DMS 273 treated with DMSO at 0.1 percent for 48 hours (cell line): ENCODE measurements around the gene KCNJ14.

ENCODE experiments used
- DNase-seq: peaks from one replicate; lab custom pipeline; 2025; lab: John Stamatoyannopoulos, UW

The KCNJ14 gene

DNA sequence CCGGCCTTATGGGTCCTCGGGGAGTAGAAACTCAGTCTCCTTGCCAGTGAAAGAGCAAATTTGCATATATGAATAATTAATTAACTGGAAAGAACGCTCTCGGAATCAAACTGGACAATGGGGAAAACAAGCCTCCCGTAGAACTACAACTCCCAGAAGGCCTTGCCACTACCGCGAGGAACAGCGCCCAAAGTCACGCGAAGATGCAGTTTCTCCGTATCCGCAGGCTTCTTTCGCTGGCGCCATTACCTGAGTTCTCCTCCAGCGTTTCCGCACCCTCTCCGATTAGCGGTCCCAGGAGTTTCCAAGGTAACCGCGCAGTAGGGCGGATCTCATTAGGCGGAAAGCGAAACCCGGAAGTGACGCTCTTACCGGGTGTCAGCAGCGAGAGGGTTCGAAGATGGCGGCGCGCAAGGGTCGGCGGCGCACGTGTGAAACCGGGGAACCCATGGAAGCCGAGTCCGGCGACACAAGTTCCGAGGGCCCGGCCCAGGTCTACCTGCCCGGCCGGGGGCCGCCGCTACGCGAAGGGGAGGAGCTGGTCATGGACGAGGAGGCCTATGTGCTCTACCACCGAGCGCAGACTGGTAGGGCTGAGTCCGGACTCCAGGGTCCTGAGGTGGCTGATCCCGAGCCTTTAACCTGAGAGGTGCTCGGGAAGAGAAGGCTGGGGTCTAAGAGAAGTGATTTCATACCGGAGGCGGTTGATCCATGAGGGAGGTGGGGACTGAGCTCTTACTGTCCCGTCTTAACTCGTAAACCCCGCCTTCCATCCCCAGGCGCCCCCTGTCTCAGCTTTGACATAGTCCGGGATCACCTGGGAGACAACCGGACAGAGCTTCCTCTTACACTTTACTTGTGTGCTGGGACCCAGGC, 9.5 kb upstream of the KCNJ14 start, which contains the start of gene GRWD1:
GRWD1 (plus strand) TSS at position 378 of the 876 bp plus-strand sequence; CDS start at position 401, 23 bp downstream.
- DNase-seq = peak; percentile 98

DNA sequence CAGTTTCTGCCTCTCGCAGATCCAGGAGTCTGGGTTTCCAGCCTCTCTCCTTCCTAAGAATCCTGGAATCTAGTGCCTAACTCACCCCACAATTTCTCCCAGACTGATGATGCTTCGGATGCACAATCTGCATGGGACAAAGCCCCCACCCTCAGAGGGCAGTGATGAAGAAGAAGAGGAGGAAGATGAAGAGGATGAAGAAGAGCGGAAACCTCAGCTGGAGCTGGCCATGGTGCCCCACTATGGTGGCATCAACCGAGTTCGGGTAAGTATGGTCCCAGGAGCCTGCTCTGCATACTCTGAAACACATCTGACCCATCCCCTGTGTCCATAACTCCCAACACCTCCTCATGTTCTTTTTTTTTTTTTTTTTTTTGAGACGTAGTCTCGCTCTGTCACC, 8.8 kb upstream of the KCNJ14 start:
- no peak for DNase-seq

DNA sequence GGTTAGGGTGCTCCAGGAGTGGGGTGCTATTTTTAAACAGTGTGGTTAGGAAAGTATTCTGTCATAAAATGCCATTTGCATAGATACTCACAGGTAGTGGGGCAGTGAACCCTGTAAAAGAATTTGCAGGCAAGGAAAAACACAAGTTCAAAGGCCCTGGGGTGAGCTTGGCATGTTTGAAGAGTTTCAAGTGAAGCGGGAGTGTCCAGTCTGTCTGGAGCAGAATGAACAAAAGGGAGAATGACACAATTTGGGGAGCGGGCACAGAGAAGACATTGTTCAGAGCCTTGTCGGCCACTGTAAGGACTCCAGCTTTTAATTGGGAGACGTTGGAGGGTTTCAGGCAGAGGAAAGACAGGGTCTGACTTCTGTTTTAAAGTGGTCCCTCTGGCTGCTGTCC, 6.8 kb upstream of the KCNJ14 start:
- DNase-seq = no peak

DNA sequence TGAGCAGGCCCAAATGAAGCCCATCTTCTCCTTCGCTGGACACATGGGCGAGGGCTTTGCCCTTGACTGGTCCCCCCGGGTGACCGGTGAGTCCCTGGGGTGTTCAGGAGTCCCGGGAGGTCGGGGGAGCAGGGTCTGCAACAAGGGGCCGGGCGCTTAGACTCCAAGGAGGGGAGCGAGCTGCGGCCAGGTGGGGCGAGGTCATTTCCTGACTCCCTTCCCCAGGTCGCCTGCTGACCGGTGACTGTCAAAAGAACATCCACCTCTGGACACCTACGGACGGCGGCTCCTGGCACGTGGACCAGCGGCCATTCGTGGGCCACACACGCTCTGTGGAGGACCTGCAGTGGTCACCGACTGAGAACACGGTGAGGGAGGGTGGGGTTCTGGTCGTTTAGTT, 4.9 kb upstream of the KCNJ14 start:
- no peak for DNase-seq

DNA sequence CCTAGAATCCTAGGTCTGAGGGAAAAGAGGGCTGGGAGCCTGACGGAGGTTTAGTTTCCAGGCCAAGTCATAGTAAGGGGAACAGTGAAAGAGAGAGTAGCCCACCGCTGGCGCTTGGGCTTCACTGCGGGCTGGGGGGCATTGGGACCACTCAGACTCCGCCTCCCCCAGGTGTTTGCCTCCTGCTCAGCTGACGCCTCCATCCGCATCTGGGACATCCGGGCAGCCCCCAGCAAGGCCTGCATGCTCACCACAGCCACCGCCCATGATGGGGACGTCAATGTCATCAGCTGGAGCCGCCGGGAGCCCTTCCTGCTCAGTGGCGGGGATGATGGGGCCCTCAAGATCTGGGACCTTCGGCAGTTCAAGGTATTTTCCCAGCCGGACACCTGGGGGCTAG, 4.5 kb upstream of the KCNJ14 start:
- DNase-seq = no peak

DNA sequence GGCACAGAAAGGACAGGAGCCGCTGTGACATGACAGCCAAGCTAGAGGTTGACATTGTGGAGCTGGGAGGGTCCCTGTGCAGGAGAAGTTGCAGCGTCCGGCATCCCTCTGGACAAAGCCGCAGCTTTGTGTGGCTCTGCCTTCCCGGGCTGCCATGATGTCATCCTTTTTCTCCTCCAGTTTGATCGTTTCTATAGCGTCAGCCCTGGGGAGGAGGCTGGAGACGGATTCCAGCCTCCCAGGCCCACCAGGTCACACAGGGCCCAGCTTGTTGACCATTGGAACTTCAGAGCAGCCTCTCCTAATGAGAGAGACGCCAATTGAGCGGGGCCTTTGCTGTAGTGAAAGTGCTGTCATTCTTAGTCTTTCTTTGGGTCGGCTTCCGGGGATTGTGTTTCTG, 3.8 kb upstream of the KCNJ14 start:
- no peak for DNase-seq

DNA sequence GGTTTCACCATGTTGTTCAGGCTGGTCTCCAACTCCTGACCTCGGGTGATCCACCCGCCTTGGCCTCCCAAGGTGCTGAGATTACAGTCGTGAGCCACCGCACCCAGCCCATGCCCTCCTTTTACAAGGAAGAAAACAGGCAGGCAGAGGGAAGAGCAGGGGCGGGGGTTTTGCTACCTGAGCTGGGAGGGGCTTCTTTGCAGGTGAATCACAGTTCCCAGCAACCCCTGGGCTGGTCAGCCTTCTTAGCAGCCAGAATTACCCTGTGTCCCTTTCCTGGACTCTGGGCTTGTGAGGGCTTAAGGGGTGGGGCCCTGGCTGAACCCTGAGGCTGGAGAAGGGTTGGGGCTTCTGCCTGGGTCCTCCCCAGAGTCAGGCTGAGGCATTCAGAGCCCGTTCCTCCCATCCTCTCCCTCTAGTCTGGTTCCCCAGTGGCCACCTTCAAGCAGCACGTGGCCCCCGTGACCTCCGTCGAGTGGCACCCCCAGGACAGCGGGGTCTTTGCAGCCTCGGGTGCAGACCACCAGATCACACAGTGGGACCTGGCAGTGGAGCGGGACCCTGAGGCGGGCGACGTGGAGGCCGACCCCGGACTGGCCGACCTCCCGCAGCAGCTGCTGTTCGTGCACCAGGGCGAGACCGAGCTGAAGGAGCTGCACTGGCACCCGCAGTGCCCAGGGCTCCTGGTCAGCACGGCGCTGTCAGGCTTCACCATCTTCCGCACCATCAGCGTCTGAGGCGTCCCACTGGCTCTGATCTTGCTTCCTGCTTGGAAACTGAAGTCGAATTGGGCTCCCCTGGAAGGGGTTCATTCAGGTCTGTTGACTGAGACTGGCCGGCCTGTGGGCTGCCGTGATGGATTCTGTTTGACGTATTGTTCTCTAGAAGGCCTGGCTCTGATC, 2.8 kb upstream of the KCNJ14 start:
- DNase-seq = no peak

DNA sequence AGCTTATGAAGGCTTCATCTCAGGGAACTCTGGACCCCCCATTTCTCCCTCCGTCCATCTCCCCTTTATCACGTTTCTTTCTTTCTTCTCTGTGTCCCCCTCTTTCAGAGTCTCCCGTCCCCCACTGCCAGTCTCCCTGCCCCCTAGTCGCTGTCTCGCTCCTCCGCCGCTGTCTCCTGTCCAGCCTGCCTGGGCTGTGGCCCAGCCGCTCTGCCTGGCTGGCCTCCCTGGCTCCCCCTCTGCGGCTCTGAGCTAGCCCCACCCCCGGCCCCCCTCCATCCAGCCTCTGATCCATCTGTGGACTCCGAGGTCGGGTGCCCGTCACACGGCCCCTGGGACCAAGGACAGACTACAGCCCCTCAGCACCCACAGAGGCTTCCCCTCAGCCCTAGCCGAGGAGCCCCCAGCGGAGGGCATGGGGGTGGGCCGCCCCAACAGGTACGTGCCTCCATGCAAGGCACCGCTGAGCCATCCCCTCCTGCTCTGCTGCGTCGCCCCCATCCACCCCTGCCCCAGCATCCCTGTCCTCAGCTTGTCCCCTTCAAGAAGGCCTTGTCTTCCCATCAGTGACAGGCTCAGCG, 1.1 kb upstream of the KCNJ14 start:
- no peak for DNase-seq

DNA sequence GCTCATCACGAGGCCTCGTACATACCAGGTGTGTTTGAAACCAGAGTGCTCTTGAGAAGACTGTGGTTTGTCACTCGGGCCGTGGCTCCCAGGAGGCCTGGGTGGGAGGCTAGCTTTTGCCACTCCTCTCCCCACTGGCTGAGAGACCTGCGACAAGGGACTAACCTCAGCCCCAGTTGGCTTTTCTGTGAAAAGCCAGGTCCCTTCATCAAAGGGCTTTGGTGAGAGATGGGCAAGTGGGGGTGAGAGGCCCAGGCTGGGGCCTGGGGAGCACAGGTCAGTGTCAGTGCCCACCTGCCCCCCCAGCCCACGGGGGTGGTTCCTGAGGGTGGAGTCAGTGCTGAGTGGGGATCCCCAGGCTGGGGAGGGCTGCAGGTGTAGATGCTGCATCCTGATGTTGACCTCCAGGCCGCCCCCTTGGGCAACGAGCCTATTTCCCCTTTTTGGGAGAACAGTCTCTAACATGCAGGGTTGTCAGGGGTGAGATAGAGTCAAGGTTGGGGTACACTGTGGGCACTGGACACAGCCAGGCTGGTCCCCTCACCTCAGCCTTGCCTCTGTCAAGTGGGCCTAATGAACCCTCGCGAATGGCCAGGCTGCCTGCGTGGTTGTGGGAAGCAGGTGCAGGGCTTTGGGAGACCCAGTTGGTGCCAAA, 661 bp downstream of the KCNJ14 start:
- no peak for DNase-seq

DNA sequence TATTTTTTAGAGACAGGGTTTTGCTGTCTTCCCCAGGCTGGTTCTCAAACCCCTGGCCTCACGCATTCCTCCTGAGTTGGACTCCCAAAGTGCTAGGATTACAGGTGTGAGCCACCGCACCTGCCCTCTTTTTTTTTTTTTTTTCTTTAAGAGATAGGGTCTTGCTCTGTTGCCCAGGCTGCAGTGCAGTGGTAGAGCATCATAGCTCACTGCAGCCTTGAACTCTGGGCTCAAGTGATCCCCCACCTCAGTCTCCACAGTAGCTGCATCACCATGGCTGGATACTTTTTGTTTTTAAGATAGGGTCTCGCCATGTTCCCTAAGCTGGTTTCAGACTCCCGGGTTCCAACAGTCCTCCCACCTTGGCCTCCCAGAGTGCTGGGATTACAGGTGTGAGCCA, 1.5 kb downstream of the KCNJ14 start:
- DNase-seq = no peak

DNA sequence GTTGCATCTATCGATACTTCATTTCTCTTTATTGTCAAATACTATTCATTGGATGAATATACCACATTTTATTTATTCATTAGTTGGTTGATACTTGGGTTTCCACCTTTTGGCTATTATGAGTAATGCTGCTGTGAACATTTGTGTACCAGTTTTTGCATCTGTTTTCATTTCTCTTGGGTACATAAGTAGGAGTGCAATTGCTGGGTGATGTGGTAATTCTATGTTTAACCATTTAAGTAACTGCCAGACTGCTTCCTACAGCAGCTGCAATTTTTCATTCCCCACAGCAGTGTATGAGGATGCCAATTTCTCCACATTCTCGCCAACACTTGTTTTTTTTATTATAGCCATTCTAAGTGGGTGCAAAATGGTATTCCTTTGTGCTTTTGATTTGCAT, 2.6 kb downstream of the KCNJ14 start:
- no peak for DNase-seq

DNA sequence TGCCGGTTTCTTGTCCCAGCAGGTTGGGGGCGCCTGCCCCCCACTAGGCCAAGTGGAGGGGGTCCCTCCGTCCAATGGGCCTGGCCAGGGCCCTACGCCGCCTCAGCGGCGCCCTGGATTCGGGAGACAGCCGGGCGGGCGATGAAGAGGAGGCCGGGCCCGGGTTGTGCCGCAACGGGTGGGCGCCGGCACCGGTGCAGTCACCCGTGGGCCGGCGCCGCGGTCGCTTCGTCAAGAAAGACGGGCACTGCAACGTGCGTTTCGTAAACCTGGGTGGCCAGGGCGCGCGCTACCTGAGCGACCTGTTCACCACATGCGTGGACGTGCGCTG, 6.2 kb downstream of the KCNJ14 start:
- no peak for DNase-seq

DNA sequence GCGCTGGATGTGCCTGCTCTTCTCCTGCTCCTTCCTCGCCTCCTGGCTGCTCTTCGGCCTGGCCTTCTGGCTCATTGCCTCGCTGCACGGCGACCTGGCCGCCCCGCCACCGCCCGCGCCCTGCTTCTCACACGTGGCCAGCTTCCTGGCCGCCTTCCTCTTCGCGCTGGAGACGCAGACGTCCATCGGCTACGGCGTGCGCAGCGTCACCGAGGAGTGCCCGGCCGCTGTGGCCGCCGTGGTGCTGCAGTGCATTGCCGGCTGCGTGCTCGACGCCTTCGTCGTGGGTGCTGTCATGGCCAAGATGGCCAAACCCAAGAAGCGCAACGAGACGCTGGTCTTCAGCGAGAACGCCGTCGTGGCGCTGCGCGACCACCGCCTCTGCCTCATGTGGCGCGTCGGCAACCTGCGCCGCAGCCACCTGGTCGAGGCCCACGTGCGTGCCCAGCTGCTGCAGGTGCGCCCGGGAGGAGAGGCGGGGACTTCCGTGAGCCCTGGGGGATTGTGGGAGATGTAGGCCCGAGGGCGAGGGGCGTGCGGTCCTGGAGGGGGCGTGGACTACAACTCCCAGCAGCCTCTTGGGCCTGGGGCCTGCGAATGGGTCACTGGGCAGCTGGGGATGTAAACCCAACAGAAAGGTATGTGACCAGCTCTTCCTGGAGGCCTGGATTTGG, 6.7 kb downstream of the KCNJ14 start:
- DNase-seq = no peak

DNA sequence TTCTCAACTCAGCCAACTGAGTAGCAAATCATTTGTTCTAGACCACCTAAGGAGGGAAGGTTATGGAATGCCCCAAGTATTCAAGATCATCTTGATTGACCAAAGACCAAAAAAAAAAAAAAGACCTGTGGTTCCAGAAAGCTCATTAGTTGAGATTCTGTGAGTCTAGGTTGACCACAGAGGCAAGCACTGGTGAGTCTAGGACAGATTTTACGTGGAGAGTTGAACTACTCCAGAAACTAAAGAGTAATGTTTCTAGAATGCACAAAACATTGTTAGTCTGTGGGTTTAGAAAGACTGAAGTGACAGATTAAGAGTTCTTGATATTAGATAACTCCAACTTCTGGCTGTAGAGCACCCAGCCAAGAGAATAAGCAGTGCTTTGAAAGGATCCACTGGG, 9.8 kb downstream of the KCNJ14 start:
- DNase-seq = no peak

DNA sequence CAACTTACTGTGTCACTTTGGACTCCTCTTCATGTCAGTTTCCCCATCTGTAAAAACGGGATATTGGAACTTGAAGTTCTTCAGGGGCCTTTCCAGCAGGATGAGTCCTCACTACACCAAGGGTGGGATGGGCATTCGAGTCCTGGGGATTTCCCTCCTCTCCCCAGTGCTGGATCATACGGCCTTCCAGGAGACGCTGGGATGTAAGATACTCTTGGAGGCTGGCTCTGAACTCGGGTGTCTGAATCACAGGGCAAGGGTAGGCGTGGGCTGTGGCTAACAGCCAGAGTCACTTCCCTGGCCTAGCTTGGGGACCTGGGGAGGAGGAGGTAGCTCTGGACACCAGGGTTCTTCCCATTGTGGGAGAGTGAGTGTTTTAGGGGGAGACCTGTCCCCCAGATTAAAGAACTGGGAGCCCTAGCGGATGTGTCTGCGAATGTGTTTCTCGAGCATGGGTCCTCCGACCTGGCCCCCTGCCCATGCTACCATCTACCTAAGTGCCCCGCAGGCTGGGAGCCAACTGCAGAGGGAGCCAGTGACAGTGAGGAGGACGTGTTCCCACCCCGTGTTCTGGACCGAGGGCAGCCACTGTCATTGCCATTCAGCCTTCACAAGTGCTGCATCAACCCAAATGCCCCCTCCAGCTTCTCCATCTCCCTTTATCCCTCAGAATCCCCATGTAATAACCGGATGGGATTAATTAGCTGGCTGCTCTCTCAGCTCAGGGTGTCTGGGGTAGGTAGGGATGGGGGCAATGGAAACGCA, 11.4 kb downstream of the KCNJ14 start:
- DNase-seq = no peak

DNA sequence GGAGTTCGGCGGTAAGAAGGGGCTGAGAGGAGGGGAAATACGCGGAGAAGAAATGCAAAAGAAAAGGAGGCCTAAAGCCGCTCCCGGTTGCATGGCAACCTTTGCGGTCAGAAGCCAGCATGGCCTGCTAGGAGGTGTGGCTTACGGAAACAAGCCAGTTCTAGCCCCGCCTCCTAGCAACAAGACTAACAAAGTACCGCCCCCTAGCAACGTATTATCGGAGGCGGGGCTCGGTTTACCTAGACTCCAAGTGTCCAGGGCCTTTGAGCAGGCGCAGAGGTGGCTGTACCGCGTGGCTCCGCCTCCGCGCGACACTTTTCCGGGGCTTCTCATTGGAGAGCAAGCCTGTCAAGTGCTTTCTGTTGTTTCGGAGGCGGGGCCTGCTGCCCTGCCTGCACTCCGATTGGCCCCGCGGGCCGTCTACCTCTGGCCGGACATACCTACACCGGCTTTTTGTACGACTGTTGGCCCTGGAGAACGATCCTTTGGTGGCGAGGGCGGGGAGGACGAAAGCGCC, 13.5 kb downstream of the KCNJ14 start:
- DNase-seq = peak; percentile 99

DNA sequence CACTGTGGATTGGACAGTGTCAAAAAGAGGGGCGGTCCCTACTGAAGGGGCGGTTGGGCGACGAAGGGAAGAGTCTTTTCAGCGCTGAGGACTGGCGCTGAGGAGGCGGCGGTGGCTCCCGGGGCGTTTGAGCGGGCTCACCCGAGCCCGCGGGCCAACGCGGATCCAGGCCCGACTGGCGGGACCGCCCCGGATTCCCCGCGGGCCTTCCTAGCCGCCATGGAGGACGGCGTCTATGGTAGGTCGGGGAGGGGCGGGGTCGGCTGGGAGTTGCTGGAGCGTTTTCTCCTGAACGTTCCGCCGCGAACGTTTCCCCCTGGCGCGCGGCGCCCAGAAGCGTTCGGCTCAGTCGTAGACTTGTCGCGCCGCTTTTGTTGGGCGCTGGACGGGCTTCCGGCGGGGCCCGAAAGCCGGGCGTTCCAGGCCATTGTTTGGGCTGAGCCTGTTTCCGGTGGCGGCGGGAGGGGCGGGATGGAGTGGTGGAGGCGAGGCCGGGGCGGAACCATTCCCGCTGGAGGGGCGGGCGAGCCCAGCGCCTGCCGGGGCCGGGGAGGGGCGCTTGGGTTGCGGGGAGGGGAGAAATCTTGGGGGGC, 14.0 kb downstream of the KCNJ14 start, which contains the start of gene CYTH2:
CYTH2 (plus strand) TSS at position 81 of the 593 bp plus-strand sequence; CDS start at position 220, 139 bp downstream.
- DNase-seq = peak; percentile 24

DNA sequence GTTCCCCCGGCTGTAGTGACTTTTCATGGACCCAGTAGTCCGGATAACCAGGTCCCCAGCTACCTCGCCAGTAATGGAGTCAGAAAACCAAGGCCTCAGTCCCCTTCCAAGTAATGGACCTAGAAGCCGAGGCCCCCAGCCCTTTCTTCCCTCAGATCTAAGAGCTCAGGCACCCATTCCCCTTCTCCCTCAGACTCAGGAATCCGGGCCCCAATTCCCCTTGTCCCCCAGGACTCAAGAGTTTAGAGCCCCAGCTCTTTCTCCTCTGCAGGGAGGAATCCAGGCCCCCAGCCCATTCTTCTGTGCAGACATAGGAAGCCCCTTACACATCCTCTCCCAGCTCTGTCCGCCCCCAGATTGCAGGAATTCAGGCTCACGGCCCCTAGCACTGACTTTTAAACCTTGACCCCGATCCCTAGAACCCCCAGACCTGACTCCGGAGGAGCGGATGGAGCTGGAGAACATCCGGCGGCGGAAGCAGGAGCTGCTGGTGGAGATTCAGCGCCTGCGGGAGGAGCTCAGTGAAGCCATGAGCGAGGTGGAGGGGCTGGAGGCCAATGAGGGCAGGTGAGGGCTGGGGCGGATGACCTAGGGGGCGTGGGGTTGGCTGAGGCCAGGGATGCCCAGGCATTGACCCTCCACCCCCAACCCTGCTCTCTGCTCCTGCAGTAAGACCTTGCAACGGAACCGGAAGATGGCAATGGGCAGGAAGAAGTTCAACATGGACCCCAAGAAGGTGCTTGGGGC, 14.7 kb downstream of the KCNJ14 start:
- no peak for DNase-seq

DNA sequence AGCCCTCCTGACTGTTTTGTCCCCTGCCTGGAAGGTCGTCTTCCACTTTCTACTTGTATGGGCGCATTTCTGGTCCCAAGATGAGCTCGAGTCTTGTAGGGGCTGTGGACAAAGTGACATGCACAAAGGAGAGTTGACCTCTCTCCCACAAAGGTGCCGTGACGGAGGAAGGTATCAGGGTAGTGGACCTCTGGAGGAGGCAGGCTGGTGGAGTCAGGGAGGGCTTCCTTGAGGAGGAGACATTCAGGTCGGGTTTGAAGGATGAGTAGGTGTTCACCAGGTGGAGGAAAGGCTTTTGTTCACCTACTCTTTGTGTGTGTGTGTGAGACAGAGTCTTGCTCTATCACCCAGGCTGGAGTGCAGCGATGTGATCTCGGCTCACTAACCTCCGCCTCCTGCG, 15.5 kb downstream of the KCNJ14 start:
- no peak for DNase-seq
